HCEC 1CT (cell line): ENCODE data around the gene CIAO2B.
"Not testable (repeated sequence)": the region's sequence is repeated elsewhere in the genome, so short reads cannot be mapped to it uniquely, and the experiment has no call there.

Experiments used
- DNase-seq: peaks from one replicate; pipeline ENCODE4 v3.0.0-alpha.2; 2017

Gene CIAO2B

DNA sequence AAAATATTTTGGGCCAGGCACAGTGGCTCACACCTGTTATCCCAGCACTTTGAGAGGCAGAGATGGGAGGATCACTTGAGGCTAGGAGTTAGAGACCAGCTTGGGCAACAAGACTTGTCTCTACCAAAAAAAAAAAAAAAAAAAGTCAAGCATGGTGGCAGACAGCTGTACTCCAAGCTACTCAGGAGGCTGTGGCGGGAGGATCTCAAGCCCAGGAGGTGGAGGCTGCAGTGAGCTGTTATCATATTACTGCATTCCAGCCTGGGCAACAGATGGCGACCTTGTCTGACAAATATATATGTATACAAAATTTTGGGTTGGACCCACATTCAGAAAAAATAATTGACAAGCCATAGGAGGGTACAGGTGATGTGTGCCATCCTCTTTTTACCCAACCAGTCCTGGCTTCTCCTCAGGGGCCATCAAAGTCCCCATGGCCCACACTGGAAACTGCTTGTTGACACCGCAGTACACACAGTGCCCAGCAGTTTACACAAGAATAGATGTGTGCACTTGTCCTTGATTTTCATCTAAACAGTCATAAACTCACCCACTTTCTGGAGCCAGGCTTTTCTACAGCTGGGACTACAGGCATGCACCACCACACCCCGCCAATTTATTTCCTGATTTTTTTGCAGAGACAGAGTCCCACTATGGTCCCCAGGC, 2.8 kb upstream of the CIAO2B start:
- DNase-seq, result no peak

DNA sequence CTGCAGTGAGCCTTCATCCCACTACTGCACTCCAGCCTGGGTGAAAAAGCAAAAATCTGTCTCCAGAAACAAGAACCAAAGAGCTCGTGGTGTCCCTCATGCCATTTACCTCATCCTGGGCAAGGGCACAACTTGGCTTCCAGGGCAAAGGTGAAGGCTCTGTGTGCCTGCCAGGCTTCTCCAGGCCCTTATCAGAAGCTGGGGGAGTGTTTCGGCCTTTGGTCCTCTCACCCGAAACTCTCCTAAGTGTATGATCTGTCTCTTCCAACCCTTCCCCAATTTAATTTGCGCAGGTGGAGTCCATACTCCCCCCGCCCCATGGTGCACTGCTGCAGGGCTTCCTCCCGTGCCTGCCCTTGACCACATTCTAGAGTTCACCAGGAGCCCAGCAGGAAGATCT, 2.3 kb upstream of the CIAO2B start:
- no peak for DNase-seq

DNA sequence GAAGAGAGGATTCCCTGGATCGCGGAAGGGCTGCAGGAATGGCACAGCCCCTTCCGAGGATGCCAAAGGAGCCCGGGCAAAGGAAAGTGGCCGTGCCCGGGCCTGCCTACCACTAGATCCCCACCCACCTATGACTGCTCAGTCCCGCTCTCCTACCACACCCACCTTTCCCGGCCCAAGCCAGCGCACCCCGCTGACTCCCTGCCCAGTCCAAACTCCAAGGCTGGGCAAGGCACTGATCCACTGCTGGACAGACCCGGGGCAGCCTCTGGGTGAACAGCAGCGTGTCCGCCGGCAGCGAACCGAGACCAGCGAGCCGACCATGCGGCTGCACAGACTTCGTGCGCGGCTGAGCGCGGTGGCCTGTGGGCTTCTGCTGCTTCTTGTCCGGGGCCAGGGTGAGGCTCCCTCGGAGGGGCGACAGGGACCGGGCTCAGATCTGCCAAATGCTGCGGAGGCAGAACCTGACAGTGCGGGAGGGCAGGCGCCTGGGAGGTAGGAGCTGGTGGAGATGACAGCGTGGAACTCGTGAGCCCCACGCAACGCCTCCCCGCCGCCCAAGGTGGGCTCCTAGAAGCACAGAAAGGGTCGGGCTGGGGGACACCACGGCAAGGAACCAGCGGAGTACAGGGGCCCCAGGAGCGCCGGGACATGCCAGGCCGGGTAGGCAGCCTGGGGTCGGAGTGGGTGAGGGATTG, 1.3 kb upstream of the CIAO2B start, which contains the start of gene CES2:
Gene CES2 (plus strand): TSS at position 203 of the 698 bp plus-strand sequence. CDS start 120 bp downstream, at position 323.
- no peak for DNase-seq

DNA sequence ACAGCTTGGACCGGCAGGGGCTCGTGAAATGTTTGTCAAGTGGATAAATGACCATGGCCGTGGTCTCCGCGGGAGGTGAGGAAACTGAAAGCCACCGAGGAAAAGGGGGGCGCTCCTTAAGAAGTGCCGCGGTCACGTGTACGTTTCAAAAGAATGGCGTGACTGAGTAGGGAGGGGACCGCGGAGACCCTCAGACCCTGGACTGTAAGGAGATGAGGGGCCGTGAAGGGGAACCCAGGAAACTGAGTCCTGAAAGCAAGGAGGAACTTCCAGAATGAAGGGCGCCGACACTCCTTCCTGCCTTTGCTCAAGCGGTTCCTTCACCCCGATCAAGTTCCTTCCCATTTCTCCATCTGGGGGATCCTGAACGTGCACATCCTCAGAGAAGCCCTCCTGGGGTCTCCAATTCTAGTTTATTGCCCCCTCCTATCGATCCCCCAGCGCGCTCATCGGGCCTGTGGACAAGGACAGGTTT, 674 bp upstream of the CIAO2B start:
- not testable (repeated sequence) for DNase-seq

DNA sequence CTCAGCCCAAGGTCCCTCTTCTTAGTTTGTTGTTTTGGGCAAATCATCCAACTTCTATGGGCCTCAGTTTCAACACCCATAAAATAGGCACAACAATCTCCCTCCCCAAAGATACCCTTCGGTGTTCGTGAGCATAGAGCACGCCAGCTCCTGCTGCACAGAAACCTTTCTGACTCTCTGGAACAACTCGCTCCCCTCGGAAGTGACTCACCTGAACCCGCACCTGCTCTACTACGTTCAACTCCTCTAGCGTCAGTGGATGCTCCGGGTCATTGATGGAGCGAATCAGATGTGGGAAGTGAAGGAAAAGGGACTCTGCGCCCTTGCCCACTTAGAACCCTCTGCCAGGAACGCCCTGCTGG, 445 bp downstream of the CIAO2B start:
- no peak for DNase-seq

DNA sequence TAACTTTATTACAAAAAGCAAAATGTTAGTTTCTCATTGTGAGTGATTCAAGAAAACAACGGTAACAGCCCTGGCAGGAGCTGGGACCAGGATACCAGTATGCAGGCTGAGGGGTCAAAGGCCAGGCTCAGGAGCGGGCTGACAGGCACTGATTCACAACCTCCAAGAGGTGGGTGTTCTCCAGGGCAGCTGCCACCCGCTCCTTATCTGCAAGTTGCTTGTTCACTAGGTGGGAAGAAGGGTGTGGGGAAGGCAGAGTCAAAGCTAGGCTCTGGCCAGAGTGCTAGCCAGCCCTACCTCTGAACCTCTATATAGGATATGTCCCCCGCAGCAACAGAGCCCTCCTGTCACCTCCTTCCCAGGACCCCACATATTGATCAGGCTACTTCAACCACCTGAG, 2.1 kb downstream of the CIAO2B start:
- DNase-seq, result no peak

DNA sequence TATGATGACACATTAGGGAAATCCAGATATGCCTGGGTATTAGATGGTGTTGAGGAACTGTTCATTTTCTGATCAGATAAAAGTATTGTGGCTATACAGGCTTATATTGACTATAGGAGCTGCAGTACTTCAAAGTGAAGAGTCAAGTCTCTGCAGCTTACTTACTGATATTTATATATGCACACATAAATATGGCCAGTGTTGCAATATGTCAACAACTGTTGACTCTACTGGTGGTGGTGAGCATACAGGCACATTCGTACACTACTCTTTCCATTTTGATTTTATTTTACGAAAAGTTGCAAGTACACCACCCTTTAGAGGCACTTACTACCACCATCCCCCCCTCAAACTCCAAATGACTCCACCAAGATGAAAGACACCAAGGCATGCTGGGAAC, 2.5 kb downstream of the CIAO2B start:
- DNase-seq, result no peak

DNA sequence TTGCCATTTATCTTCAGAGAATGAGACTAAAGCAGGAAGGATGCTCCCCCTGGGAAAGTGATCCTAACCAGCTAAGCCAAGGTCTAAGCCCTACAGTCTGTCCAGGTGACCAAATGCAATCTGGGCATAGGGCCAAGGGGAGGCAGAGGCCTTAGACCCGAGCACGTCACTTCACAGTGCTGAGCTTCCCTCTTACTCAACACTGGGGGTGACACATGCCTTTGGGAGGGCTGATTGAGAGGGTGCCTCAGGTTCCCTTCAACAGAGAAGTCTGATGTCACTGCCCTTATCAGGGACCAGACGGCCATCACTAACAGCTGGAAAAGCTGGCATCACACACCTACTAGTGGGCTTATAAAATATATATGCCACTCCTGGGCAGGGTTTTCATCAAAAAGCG, 4.0 kb downstream of the CIAO2B start:
- DNase-seq, result peak; percentile 51

DNA sequence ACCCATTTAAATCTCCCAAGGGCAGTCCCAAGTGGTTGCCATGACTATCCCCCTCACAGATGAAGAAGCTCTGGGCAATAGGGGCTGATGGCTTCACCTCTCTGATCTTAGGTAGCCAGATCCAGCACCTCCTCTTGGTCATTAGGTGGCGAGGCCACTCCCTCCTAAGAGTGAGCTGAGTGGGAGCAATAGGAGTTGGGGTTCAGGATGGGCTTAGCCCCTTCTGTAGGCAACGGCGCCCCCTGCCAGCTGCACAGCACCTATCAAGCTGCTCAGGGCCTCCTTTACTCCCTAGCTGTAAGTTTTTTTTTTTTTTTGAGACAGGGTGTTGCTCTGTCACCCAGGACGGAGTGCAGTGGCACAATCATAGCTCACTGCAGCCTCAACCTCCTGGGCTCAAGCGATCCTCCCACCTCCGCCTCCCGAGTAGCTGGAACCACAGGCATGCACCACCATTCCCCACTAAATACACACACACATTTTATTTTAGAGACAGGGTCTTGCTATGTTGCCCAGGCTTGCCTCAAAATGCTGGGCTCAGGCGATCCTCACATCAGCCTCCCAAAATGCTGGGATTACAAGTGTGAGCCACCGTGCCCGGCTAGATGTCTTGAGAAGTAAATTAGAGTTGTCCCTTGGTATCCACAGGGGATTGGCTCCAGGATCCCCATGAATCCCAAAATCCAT, 5.4 kb downstream of the CIAO2B start:
- peak; percentile 58 for DNase-seq

DNA sequence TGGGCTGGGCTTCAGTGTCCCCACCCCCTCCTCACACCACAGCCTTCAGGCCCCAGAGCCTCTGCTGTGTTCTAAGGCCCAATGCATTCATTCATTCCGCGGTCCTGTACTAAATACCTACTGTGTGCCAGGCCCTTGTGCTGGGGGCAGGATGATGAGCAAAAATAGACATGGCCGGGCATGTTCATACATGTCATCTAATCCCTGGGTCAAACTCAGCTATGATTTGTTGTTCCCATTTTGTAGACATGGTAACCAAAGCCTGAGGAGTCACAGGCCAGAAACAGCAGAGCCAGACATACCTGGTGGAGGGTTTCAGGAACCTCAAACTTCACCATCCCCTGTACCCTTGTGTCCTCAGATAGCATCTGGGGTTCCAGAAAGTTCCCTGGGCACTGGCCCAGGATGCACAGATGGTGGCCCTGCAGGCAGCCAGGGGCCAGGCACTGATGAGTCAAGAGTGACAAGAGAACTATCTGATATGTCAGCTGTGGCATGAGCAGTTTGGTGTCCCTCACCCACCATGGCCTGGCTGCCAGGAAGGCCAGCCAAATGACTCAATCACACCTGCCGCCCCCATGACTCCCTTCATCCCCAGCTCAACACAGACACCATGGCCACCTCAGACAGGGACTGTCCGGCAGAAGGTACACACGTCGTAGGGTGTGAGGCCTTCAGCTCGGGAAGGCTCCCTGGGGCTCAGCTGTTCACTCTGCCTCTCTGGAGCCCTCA, 6.1 kb downstream of the CIAO2B start:
- no peak for DNase-seq

DNA sequence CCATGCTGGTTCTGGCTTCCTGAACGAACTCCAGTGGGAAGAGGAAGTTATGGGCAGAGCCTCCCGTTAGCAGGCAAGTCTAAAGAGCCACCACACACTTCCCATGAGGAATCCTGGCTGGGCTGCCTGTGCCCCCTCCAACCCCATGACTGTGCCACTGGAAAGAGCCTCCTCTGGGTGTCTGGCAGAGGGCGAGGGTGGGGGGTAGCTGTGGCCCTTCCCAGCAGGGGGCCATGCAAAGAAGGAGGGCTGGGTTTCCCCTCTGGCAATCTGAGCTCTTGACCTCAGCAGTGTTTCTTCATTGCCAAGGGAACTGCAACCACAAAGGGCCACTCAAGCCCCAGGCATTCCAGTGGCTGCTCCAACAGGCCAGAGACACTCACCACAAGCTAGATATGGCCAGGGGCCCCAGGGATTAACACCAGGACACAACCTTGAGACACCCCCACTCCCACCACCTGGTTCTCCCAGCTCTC, 7.2 kb downstream of the CIAO2B start:
- peak; percentile 67 for DNase-seq

DNA sequence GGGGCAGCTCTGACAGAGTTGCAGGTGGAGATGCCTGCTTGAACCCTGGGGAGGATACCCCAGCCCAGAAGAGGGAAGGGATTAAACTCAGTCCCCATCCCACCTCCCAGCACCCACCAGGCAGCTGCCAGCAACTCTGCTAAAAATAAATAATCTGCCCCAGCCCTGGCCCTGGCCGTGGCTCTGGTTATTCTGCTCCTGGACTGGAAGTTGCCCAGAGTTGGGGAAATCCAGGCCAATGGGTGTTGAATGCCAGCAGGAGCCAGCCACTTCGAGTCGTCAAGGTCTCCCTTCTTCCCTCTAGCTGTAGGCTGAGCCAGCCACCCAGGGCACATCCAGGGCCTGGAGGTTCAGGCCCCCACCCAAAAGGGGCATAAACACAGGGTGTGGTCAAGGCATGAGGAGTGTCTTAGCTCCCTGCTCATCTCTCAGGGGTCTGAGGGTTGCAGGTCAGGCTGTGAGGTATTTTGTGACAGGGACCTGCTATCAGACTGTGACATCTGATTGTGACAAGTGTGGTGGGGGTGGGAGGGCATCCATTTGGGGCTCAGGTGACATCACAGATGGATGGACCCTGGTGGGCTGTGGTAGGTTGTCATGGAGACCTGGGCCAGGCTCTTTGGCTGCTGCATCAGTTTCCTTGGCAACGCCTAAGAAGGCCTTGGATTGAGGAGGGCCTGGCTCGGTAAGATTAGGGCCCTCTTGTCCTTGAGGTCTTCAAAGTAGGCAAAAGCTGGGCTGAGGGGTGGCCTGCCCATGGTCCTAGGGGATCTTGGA, 7.8 kb downstream of the CIAO2B start:
- DNase-seq, result no peak

DNA sequence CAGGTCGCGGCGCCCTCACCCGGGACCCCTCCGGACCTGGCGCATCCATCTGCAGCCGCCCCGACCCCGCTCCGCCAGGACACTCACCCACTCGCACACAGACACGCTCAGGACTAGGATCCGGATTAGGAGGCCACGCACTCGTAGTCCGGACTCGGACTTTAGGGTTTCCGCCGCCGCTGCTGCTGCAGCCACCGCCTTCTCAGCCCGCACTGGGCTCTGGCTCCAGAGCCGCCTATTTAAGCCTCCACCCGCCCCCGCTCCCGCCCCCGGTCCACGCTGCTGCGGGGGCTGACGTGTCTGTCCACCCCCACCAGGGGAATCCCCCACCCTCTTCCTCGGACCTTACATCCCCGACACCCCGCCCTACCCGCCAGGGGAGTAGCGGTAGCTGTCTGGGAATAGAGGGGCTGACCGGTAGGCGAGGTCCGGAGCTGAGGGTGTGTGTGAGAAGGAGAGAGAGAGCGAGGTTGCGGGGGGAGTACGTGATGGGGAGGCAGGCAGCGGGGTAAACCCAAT, 8.8 kb downstream of the CIAO2B start, which contains the start of gene RRAD:
Gene RRAD (minus strand): TSS at position 214 of the 519 bp plus-strand sequence. CDS start 356 bp downstream, outside the sequence.
- DNase-seq, result peak; percentile 25

DNA sequence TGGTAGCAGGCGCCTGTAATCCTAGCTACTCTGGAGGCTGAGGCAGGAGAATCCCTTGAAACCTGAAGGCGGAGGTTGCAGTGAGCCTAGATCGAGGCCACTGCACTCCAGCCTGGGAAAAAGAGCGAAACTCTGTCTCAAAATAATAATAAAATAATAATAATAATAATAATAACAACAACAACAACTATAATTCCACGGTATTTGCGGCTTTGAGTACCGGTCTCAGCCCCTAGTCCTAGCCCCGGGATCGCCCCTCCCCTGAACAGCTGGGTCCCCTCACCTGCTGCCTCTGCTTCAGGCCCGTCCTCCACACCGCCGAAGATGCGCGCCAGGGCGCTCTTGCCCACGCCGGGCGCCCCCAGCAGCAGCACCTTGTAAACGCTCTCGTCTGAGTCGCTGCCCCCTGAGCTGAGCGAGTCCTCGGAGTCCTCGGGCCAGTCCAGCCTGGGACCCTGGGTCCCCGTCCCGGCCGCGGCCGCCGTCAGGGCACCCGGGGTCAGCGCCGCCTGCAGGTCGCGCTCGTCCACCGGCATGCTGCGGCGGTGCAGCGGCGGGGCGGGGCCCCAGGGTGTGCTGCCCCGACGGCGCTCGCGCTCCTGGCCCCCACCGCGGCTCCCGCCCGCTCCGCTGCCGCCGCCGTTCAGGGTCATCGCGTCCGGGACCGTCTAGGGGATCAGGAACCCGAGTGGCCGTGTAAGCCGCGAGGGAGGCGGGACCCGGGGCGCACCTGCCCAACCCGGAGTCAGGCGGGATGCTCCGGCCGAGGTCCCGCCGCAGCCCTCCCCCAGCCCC, 9.5 kb downstream of the CIAO2B start:
- no peak for DNase-seq

DNA sequence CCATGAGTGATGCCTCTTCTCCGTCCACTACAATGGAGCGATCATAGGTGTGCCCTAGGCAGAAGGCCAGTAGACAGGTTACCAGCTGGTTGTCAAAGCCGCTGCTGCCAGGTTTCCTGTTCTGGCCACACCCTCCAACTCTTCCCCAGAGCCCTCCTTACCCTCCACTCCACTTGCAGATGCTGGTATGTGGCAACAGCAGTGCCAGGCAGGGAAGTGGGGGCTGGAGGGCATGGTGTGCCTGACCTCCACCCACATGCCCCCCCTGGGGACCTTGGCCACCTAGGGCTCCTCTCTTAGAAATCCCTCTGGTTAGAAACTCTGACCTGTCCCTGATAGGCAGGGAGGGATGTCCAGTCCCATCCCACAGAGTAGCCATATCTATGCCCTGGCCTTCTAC, 10.3 kb downstream of the CIAO2B start:
- DNase-seq, result no peak

DNA sequence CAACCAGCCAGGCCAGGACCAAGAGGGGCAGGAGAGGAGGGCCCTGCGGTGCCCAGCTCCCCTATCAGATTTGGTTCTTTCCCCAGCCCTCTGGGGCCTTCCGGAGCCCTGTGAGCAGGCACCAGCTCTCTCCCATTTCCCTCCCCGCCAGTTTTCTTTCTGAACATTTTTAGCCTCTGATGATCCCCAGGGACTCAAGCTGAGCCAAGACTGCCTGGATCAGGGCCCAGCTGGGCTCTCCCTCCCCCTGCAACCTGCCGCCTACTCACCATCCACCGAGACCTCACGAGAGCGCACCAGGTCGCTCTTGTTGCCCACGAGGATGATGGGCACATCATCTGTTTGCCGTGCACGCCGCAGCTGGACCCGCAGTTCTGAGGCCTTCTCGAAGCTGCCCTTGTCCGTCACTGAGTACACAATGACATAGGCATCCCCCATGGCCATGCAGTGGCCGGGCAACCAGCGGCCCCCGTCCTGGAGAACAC, 10.9 kb downstream of the CIAO2B start:
- DNase-seq, result no peak

DNA sequence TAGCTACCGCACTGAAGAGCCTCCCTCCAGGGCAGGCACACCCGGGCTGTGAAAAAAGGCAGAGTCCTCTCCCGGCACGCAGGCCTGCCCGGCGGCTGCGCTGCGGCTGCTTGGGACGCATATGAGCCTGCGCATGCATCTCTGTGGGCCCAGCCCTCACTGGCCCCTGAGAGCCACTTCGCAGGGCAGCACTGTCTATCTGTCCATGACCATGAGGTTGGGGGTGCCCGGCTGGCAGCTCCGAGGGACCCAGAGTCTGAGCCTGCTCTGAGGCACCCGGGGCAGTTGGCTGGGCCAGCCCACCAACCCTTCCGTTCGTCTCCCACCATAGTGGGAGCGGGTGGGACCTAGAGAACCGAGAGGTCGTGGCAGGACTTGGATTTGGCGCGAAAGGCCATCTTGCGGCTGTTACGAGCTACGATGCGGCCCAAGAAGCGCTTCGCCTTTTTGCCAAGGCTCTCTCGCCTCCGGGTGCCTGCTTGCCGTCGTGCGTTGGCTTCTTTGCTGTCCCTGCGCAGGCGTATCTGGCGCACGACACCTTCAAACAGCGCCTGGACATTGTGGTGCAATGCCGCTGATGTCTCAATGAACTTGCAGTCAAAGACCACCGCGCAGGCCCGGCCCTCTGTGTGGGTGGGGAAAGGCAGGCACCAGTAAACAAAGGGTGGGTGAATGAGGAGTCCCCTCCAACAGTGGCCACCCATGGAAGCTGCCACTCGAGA, 12.3 kb downstream of the CIAO2B start:
- no peak for DNase-seq

DNA sequence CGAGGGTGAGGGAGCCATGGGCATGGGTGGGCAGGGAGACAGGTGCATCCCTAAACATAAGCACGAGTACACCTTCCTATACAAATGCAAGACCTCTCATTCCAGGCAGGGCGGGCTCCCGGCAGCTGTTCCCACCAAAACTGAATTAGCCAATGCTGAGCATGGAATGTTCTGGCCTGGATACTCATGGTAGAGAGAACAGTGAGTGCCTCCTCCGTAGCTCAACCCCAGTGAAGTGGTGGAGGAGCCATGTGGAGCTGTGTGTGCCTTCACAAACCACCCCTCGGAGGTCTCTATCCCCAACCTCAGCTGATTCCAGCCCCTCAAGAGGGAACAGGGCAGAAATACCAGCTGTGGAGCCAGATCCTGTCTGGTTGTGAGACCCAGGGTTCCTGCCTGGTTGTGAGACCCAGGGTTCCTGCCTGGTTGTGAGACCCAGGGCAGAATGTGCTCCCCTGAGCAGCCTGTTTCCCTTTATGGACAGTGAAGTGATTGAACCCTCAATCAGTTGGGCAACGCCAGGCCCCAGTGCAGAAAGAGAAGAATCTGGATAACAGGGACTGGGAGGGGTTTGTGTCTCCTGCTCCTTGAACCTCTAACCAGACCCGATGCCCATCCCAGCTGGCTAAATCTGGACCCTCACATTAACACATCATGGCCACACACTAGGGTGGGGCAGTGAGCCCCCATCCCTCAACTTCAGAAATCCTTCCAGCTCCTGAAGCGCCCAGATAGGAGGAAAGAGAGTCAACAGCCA, 13.1 kb downstream of the CIAO2B start:
- DNase-seq, result no peak

DNA sequence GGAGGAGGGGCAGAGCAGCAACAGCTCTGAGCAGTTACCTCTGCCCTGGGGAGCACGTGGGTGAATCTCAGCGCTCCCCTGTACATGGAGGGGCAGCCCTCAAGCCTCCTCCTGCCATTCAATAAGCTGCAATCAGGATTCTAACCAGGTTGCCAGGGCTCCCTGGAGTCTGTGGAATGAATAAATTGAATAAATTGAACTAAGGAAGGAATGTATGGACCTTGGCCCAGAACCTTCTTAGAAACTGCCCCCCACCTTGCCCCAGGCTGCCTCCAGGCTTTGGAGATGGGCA, 14.0 kb downstream of the CIAO2B start:
- no peak for DNase-seq
